ENCODE results near the gene ZNF484. TPM values are rescaled to one million over a fixed set of nuclear protein-coding genes. Genes with fewer than 3 reads are reported as not detected.

ZNF484 gene
- total and polyA plus RNA-seq, 2 donors (not counting 3 experiments of a cell fraction or from before 2014, with no cell fraction given), result 0.88 to 7.2 TPM

DNA sequence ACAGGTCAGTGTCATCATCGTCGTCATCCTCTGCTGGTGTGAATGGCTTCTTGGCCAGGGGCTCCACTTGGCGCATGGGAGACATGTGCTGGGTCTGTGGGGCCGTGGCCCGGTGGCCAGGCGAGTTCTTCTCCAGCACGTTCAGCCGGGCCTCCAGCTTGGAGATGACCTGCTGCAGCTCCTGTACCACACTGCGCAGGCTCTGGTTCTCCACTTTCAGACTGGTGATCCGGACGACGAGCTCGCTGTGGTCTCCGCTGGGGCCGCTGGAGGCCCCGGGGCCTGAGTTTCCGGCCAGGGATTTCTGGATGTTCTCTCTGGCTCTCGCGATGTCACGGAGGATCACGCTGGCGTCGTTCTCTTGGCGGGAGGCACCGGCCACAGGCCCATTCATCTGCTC lies 40.6 kb downstream of the ZNF484 start:
- Histone ChIP-seq H3K9me3 (replicated peaks; ENCODE audit: control insufficient read depth, insufficient read depth, low read length) (peaks cover 2% of the 10 kb centered on the region), H3K9me1 (replicated peaks; ENCODE audit: control insufficient read depth, extremely low read depth, insufficient read depth, low read length) (no peaks in the 10 kb centered on the region), H3K27me3 (ENCODE audit: control insufficient read depth in 2 of 2, insufficient read depth in 2 of 2, low read length in 2 of 2) (no peaks in the 10 kb centered on the region), H2AFZ (ENCODE audit: low read depth, low read length) (no peak overlapping the region), H3K27ac (ENCODE audit: insufficient read depth, low read depth, low read length) (no peak overlapping the region), H3K4me3 (replicated peaks in 1 of 3; ENCODE audit: insufficient read depth in 1 of 3, low read depth in 1 of 3, low read length in 3 of 3) (no peak overlapping the region), H3K9ac (replicated peaks; ENCODE audit: extremely low read depth, insufficient read depth, low read length) (no peak overlapping the region), H3K4me2 (ENCODE audit: insufficient read depth, low read length) (no peak overlapping the region), H3K79me2 (ENCODE audit: control insufficient read depth, insufficient read depth, low read length) (no peaks in the 10 kb centered on the region), H3K4me1 (ENCODE audit: control insufficient read depth, extremely low read depth, insufficient read depth, low read length) (no peaks in the 10 kb centered on the region), H3K36me3 (ENCODE audit: control insufficient read depth in 2 of 2, extremely low read depth in 1 of 2, insufficient read depth in 2 of 2, low read length in 2 of 2) (no peaks in the 10 kb centered on the region), H4K20me1 (replicated peaks; ENCODE audit: control insufficient read depth, extremely low read depth, insufficient read depth, low read length) (no peaks in the 10 kb centered on the region)
- dilution Hi-C loops (cut with MboI; ENCODE audit: extremely low pct_ligation_motif_present, low sequenced_read_pairs) (no loop called here), intact Hi-C loops (cut with micrococcal nuclease) (no loop called here)
- FAIRE-seq (no peak), DNase-seq (ENCODE audit: low read depth, low spot score) (no peak)
- TF ChIP-seq, protein P1, sequence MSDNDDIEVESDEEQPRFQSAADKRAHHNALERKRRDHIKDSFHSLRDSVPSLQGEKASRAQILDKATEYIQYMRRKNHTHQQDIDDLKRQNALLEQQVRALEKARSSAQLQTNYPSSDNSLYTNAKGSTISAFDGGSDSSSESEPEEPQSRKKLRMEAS (IDR thresholded peaks at IDR 0.05; ENCODE audit: insufficient read depth, insufficient read length), result no peak
- TF ChIP-seq FOS (IDR thresholded peaks at IDR 0.05; ENCODE audit: borderline replicate concordance, insufficient read depth, low read length) (no peak), EZH2 (IDR thresholded peaks at IDR 0.05; ENCODE audit: borderline replicate concordance, low read depth, low read length, severe bottlenecking) (no peak), JUN (IDR thresholded peaks at IDR 0.05; ENCODE audit: borderline replicate concordance, insufficient read depth, insufficient read length, low read depth) (no peak), POLR2A (IDR thresholded peaks at IDR 0.05; ENCODE audit: low read depth, low read length) (no peak), POLR2AphosphoS5 (IDR thresholded peaks at IDR 0.05; ENCODE audit: insufficient read depth, low read depth, low read length) (no peak), MYC (IDR thresholded peaks at IDR 0.05; ENCODE audit: low read depth, low read length) (no peak), GATA2 (IDR thresholded peaks at IDR 0.05; ENCODE audit: insufficient read depth, insufficient read length, low read depth, low read length) (no peak)
- TF ChIP-seq, protein P2, sequence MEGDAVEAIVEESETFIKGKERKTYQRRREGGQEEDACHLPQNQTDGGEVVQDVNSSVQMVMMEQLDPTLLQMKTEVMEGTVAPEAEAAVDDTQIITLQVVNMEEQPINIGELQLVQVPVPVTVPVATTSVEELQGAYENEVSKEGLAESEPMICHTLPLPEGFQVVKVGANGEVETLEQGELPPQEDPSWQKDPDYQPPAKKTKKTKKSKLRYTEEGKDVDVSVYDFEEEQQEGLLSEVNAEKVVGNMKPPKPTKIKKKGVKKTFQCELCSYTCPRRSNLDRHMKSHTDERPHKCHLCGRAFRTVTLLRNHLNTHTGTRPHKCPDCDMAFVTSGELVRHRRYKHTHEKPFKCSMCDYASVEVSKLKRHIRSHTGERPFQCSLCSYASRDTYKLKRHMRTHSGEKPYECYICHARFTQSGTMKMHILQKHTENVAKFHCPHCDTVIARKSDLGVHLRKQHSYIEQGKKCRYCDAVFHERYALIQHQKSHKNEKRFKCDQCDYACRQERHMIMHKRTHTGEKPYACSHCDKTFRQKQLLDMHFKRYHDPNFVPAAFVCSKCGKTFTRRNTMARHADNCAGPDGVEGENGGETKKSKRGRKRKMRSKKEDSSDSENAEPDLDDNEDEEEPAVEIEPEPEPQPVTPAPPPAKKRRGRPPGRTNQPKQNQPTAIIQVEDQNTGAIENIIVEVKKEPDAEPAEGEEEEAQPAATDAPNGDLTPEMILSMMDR (IDR thresholded peaks at IDR 0.05; ENCODE audit: extremely low read depth in 1 of 2, insufficient read depth in 1 of 2, low read depth in 1 of 2, low read length in 2 of 2), result no peak
- ChIA-PET POLR2A (no interaction called here), CTCF (interaction anchor here (1.0 kb wide), 1 partner anchor 11 kb away, joined by 3 read pairs; no protein-coding TSS in a partner anchor)
- no TSS peak for BruUV-seq (replicated peaks)
